PC-9 (cell line): Measurements from ENCODE around the gene USP34.

ENCODE experiments used
- CTCF ChIP-seq: fragments of 200-600 bp; sonication (generic); conservative IDR thresholded peaks from 2 replicates; pipeline ENCODE4 v1.6.1; 2017; ENCODE audit warnings: mixed run types, antibody characterized with exemption, mild to moderate bottlenecking, moderate library complexity
- EZH2 ChIP-seq: fragments of 200-600 bp; sonication (generic); IDR thresholded peaks from 2 replicates; pipeline ENCODE4 v1.8.0; 2017; ENCODE audit warnings: antibody characterized with exemption, low read depth

GRCh38 chr2:61263830-61264229, 207.1 kb downstream of the USP34 start:
- TF ChIP-seq CTCF (no peak), EZH2 (no peak)
